Measurements from ENCODE around the gene SLC19A2.

DNA sequence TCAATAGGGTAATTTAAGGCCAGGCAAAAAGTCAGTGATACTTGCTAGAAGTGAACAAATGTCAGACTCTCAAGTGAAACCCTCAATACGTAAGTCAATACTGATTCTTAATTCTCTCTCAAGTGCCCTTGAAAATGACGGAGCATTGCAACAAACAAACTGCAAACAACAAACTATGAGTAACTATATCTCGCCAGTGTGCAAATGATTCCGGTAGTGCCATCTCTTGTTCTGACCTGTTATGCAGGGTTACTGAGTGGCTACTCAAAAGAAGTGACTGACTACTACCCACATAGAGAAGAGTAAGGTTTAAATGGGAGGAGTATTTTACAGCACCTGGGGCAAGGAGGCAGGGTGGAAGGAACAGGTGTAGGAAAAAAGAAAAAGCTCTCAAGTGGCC lies 1.6 kb downstream of the SLC19A2 start:
- TF ChIP-seq MYC (IDR thresholded peaks at IDR 0.05; ENCODE audit: borderline replicate concordance, low read length) (no peak), JUN (IDR thresholded peaks at IDR 0.05) (no peak), RNF2 (IDR thresholded peaks at IDR 0.05; ENCODE audit: borderline replicate concordance, low read depth) (no peak), JUNB (IDR thresholded peaks at IDR 0.05) (no peak), POLR2A (IDR thresholded peaks at IDR 0.05; ENCODE audit: low read length) (no peak), SREBF2 (IDR thresholded peaks at IDR 0.05) (no peak), MAFK (IDR thresholded peaks at IDR 0.05; ENCODE audit: partially characterized antibody) (no peak), TP53 (CRISPR knock-in tag; IDR thresholded peaks at IDR 0.05) (no peak)
- TF ChIP-seq, protein P1, sequence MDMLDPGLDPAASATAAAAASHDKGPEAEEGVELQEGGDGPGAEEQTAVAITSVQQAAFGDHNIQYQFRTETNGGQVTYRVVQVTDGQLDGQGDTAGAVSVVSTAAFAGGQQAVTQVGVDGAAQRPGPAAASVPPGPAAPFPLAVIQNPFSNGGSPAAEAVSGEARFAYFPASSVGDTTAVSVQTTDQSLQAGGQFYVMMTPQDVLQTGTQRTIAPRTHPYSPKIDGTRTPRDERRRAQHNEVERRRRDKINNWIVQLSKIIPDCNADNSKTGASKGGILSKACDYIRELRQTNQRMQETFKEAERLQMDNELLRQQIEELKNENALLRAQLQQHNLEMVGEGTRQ (IDR thresholded peaks at IDR 0.05): no peak
- TF ChIP-seq, protein P2, sequence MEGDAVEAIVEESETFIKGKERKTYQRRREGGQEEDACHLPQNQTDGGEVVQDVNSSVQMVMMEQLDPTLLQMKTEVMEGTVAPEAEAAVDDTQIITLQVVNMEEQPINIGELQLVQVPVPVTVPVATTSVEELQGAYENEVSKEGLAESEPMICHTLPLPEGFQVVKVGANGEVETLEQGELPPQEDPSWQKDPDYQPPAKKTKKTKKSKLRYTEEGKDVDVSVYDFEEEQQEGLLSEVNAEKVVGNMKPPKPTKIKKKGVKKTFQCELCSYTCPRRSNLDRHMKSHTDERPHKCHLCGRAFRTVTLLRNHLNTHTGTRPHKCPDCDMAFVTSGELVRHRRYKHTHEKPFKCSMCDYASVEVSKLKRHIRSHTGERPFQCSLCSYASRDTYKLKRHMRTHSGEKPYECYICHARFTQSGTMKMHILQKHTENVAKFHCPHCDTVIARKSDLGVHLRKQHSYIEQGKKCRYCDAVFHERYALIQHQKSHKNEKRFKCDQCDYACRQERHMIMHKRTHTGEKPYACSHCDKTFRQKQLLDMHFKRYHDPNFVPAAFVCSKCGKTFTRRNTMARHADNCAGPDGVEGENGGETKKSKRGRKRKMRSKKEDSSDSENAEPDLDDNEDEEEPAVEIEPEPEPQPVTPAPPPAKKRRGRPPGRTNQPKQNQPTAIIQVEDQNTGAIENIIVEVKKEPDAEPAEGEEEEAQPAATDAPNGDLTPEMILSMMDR (IDR thresholded peaks at IDR 0.05): no peak
- TF ChIP-seq, protein P3, sequence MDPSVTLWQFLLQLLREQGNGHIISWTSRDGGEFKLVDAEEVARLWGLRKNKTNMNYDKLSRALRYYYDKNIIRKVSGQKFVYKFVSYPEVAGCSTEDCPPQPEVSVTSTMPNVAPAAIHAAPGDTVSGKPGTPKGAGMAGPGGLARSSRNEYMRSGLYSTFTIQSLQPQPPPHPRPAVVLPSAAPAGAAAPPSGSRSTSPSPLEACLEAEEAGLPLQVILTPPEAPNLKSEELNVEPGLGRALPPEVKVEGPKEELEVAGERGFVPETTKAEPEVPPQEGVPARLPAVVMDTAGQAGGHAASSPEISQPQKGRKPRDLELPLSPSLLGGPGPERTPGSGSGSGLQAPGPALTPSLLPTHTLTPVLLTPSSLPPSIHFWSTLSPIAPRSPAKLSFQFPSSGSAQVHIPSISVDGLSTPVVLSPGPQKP (IDR thresholded peaks at IDR 0.05; ENCODE audit: low read depth, low read length): no peak
- TF ChIP-seq, protein P4, sequence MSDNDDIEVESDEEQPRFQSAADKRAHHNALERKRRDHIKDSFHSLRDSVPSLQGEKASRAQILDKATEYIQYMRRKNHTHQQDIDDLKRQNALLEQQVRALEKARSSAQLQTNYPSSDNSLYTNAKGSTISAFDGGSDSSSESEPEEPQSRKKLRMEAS (IDR thresholded peaks at IDR 0.05): no peak
- TF ChIP-seq, protein P5, sequence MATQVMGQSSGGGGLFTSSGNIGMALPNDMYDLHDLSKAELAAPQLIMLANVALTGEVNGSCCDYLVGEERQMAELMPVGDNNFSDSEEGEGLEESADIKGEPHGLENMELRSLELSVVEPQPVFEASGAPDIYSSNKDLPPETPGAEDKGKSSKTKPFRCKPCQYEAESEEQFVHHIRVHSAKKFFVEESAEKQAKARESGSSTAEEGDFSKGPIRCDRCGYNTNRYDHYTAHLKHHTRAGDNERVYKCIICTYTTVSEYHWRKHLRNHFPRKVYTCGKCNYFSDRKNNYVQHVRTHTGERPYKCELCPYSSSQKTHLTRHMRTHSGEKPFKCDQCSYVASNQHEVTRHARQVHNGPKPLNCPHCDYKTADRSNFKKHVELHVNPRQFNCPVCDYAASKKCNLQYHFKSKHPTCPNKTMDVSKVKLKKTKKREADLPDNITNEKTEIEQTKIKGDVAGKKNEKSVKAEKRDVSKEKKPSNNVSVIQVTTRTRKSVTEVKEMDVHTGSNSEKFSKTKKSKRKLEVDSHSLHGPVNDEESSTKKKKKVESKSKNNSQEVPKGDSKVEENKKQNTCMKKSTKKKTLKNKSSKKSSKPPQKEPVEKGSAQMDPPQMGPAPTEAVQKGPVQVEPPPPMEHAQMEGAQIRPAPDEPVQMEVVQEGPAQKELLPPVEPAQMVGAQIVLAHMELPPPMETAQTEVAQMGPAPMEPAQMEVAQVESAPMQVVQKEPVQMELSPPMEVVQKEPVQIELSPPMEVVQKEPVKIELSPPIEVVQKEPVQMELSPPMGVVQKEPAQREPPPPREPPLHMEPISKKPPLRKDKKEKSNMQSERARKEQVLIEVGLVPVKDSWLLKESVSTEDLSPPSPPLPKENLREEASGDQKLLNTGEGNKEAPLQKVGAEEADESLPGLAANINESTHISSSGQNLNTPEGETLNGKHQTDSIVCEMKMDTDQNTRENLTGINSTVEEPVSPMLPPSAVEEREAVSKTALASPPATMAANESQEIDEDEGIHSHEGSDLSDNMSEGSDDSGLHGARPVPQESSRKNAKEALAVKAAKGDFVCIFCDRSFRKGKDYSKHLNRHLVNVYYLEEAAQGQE (IDR thresholded peaks at IDR 0.05): no peak
- TF ChIP-seq, protein P6, sequence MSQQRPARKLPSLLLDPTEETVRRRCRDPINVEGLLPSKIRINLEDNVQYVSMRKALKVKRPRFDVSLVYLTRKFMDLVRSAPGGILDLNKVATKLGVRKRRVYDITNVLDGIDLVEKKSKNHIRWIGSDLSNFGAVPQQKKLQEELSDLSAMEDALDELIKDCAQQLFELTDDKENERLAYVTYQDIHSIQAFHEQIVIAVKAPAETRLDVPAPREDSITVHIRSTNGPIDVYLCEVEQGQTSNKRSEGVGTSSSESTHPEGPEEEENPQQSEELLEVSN (IDR thresholded peaks at IDR 0.05; ENCODE audit: borderline replicate concordance, low read depth): no peak

Data from A549 (cell line).